HG03196 (cell line): ENCODE results near the gene NFE2L1.

Experiments used
- ATAC-seq: cut with Tn5 transposase; IDR thresholded peaks from one replicate; pipeline ENCODE4 v1.9.1; 2021; ENCODE audit not compliant: unreplicated experiment

The NFE2L1 gene

DNA sequence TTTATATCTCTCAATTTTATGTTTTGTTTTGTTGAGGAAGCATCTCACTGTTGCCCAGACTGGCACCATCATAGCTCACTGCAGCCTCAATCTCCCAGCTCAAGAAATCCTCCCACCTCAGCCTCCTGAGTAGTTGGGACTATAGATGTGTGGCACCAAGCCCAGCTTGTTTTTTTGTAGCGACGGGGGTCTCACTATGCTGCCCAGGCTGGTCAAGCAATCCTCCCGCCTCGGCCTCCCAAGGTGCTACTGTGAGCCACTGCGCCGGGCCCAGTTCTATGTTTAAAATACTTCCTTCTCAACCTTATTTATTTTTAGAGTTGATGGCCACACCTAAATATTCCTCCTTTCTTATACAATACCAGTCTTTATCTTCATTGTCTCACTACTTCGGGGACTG lies 1.9 kb upstream of the NFE2L1 start:
- ATAC-seq = no peak

DNA sequence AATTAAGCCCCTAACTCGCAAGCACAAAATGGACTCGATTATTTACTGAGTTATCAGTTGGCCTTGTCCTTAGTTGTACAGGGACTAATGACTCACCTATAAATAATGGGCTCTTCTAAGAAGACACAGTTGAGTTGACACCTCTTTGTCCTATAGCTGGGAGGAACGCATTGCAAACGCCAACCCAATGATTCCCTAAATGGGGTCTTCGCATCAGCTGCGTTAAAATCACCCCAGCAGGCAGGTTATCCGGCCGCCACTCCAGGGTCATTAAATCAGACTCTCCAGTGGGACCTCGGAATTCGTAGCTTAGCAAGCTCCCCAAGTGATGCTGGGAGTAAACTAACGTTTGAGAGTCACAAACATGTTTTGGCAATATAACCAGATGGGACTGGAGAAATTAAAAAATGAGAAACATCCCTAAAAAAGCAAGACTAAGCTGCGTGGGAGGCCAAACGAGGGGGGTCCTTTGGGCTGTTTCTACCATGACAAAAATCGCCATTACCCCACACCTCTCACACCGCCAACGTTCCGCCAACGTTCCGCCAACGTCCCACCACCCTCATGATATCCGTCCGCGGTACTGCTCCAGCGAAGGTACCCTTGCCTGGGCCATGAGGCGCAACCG lies 932 bp upstream of the NFE2L1 start:
- no peak for ATAC-seq

DNA sequence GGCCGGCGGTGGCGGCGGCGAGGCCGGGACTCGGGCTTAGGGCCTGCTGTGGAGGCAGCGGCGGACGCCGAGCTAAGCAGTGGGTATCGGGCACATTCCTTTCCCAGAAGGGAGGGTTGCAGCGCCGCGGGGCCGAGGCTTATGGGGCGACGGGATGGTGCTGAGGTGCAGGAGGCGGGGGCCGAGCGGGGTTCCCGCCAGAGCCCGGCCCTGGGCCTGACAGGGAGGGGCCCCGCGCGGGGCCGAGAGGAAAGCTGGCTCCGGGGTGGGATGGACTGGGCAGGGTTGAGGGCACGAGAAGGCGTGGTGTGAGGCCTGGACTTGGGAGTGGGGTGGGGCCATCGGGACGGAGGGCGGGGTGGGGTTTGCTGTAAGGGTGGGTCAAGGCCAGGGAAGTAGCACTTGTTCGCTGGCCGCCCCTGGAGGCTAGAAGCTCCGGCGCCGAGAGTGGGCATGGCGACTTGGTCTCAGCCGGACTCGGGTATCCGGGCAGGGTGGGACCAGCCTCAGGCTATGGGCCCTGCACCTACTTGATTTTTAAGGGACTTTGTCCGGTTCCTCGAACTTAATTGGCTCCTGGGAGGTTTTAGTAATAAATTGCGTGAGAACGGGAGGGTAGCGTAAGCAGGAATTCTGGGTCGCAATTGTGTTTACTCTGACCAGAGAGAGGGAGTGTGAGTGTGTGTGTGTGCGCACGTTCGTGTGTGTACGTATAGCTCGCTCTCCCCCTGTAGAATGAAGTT lies 396 bp downstream of the NFE2L1 start:
- peak; percentile 39 for ATAC-seq

DNA sequence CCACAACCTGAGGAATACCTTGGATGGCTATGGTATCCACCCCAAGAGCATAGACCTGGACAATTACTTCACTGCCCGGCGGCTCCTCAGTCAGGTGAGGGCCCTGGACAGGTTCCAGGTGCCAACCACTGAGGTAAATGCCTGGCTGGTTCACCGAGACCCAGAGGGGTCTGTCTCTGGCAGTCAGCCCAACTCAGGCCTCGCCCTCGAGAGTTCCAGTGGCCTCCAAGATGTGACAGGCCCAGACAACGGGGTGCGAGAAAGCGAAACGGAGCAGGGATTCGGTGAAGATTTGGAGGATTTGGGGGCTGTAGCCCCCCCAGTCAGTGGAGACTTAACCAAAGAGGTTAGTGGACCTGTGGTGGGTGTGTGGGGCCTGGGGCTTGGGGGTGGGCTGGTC lies 3.1 kb downstream of the NFE2L1 start:
- ATAC-seq = no peak

DNA sequence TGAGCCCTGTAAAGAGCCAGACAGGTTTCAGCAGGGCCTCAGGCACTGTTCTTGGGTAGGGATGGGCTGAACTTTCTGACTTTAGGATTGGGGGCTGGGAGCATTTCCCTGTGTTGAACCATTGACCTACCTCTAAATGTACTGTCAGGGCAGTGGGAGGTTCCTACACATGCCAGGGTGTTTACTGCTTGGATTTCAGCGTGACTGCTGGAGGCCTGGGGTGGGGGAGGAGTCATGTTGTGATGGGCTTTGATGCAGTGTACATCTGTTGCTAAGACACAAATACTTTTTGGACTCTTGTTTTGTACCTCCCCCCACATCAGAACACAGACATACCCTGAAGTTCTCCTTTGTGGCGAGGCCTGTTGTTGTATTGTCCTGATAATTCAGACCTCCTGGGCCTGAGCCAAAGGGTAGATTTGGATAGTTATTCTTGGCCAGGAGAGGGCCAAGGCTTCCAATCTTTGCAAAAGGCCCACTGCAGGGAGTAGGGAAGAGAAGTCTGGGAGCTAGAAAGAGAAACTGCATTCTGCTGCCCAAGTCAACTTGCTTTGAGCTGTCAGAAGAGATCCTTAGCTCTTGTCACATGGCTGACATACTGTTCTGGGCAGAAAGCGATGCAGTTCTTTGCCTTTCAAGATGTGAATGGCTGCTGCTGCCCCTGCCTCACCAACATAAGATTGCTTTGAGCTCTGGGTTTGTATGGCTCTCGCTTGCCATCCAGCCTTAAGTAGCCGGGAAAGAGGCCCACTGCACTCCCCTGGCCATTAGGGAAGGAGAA lies 3.7 kb downstream of the NFE2L1 start:
- ATAC-seq = no peak

DNA sequence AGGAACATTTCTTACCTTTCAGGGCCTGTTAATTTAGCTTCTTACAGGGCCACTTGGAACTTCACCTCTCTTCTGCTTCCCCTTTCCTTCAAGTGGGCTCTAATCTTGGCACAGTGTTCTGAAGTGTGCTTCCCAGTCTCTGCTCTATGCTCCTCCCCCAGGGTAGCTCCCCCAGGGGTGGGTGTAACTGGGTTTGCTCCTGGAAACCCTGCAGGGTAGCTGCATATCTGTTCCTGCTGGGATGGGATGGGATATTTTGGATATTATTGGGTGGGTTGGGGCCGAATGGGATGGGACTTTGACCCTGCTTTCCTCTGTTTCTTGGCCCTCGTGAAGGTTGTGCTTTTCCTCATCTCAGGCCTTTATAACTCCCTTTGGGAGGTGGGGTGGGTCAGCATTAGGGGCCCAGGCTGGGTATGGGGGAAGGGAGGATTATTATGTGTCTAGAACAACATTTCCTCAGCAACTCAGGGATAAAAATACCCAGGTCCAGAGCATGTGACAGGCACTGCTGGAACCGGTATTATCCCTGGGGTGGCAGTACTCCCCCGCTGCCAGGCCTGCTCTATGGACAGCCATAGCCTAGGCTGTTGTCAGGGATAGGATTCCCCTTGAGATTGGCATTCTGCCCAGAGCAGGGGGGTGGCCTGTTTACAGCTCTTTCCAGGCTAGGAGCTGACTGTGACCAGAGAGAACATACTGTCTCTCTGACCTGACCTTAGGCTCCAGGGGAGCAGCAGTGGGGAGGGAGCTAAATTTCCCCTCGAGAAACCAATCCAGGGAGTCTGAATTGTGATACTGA lies 5.0 kb downstream of the NFE2L1 start:
- no peak for ATAC-seq

DNA sequence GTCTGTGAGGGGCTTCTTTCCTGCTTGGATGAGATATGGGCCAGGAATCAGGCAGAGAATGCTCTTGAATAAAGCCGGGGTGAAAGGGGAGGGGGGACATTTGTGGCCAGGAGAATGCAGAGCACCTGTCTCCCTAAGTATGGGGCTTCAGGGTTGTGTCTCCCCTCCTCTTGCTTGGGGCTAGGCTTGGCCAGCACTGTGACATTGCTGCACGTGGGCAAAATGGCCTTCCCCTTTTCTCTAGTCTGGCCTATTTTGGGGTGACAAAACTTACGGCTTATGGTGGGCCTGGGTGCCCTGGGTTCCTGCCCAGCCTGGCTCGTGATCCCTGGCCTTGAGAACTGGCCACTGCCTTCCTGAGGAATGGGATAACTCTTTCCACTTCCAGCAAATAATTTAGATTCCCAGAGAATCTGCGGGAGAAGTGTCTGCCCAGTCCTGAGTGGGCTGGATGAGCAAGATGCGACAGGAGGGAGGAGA lies 5.6 kb downstream of the NFE2L1 start:
- ATAC-seq = no peak

DNA sequence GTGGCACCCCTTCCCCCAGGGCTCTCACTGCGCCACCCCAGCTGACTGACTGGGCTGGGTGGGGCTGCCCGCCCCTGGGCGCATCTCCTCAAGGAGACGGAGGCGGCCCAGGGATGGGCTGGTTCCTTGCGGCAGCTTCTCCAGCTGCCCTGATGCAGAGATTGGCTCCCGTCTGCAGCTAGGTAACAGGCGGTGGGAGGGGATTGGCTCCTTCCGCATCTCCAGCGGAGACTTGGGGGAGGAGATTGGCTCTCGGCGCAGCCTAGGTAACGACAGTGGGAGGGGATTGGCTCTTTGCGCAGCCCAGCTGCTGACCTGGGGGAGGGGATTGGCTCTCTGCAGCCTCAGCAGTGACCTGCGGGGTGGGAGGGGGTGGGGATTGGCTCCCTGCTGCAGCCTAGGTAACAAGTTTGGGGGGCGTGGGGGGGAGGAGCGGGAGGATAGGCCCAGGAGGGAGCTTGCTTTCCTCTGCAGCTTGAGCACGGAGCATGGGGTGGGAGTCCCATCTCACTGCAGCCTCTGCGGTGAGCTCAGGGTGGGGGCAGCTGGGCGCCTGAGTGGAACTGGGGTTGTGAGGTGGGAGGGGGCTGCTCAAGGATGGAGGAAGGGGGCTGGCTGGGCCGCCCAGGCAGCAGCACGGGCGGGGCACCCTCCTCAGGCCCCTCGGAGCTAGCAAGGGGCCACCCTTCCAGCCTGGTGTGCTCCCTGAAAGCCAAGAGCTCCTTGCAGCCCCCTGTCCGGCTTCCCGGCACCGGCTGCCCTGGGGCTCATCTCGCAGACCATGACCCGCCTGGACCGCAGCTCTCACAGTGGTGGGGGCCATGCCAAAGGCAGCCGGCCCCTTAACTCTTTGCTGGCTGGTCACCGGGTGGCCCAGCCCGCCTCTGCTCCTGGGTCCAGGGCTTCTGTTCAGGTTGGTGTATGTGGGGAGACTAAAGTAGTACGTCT lies 6.4 kb downstream of the NFE2L1 start:
- no peak for ATAC-seq

DNA sequence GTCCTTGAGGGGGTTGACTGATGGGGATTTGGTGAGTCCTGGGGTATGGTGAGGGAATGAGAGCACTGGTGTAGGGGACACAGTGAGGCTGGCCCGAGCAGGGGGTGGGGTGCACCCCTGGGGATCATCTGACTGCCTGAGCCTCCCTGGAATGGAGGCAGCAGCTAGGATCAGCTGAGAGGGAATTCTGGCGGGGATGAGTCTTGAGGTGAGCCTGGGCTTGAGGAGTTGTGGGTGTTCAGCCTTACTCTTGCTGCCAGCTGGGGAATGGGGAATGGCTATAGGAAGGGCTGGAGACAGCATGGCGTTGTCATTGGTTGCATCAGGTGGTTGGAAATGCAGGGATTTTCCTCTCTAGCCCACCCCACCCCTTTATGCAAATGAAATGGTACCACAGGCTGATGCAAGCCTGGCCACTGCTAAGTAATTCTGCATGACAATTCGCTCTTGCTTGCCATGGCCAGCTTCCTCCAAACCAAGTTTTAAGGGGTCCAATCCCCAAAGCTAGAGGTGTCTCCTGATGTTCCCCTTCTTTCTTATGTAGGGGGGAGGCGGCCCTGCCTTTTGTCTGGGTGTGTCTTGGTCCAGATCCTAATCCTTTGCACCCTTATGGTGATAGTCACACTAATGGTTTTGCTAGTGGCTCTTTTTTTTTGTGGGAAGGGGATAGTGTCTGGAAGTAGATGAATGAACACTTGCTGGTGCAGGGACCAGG lies 7.5 kb downstream of the NFE2L1 start:
- ATAC-seq = no peak

DNA sequence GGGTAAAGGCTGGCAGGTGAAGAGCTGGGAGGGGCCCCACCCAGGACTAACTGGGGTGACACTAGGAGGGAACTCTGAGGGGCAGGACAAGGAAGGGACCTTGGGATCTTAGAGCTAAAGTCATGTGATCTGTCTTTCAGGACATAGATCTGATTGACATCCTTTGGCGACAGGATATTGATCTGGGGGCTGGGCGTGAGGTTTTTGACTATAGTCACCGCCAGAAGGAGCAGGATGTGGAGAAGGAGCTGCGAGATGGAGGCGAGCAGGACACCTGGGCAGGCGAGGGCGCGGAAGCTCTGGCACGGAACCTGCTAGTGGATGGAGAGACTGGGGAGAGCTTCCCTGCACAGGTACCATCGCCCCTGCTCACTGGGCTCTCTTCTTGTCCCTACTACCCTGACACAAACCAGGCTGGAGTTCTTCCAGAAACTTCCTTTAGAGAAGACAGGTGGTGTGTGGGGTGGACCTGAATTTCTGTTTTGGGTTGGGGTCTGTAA lies 8.1 kb downstream of the NFE2L1 start:
- ATAC-seq = no peak

DNA sequence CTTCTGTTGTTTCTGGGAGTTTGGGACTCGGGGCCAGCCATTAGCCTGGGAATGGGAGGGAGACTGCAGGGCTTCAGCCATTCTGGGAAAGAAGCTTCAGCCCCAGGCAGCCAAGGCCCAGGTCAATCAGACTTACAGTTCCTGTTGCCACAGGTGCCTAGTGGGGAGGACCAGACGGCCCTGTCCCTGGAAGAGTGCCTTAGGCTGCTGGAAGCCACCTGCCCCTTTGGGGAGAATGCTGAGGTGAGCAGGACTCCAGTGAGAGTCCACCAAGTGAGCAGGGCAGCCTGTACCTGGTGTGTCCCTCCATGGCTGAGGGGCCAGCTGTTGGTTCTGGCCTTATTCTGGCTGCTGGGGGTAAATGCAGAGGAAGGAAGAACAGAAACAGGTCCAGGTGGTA lies 8.7 kb downstream of the NFE2L1 start:
- no peak for ATAC-seq

DNA sequence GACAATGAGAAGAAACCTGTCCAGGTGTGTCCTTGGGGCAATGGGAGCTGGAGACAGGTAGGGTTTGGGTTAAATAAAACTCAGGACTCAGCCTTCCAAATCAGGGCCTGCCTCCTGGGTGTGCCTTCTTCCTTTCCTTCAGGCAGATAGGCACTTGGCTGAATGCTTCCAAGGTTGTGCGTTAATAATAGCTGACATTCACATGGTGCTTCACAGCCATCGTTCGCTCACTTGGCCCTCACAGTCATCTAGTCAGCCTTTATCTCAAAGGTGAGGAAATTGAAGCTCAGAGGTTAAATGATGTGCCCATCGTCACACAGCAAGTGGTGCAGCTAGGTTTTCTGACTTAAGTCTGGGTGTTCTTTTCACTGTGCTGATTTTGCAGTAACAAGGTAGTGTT lies 9.5 kb downstream of the NFE2L1 start:
- no peak for ATAC-seq

DNA sequence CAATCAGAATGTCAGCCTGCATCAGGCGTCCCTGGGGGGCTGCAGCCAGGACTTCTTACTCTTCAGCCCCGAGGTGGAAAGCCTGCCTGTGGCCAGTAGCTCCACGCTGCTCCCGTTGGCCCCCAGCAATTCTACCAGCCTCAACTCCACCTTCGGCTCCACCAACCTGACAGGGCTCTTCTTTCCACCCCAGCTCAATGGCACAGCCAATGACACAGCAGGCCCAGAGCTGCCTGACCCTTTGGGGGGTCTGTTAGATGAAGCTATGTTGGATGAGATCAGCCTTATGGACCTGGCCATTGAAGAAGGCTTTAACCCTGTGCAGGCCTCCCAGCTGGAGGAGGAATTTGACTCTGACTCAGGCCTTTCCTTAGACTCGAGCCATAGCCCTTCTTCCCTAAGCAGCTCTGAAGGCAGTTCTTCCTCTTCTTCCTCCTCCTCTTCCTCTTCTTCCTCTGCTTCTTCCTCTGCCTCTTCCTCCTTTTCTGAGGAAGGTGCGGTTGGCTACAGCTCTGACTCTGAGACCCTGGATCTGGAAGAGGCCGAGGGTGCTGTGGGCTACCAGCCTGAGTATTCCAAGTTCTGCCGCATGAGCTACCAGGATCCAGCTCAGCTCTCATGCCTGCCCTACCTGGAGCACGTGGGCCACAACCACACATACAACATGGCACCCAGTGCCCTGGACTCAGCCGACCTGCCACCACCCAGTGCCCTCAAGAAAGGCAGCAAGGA lies 10.4 kb downstream of the NFE2L1 start:
- ATAC-seq = no peak

DNA sequence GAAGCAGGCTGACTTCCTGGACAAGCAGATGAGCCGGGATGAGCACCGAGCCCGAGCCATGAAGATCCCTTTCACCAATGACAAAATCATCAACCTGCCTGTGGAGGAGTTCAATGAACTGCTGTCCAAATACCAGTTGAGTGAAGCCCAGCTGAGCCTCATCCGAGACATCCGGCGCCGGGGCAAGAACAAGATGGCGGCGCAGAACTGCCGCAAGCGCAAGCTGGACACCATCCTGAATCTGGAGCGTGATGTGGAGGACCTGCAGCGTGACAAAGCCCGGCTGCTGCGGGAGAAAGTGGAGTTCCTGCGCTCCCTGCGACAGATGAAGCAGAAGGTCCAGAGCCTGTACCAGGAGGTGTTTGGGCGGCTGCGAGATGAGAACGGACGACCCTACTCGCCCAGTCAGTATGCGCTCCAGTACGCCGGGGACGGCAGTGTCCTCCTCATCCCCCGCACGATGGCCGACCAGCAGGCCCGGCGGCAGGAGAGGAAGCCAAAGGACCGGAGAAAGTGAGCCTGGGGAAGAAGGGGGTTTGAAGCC lies 11.0 kb downstream of the NFE2L1 start:
- no peak for ATAC-seq

DNA sequence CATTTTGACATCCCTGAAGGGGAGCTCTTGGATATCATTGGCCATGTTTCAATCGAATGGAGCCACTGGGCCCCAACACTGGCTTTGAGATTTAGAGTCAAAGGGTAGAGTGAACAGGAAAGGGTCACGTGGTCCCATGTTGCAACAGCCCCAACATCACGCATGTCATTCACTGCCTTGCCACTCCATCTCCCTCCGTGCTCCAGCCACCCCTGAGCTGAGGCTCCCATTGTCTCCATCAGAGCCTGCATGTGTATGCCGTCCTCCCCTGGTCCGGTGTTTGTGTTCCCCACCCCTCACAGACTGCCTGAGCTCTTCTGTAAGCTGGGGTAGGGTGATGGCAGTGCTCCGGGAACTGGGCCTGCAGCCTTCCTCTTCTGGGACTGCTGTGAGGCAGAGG lies 12.1 kb downstream of the NFE2L1 start:
- ATAC-seq = no peak

DNA sequence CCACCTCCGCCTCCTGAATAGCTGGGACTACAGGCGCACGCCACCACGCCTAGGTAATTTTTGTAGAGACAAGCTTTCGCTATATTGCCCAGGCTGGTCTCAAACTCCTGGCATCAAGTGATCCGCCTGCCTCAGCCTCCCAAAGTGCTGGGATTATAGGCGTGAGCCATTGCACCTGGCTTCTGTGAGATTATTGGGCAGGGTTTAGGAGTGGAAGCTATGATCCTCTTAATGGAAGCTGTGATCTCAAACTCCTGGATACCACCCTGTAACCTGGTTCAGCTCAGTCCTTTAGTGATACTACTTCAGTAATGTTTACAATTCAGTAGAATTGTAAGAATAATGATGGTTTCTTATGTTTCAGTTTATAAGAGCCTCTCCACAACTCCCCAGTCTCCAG lies 14.1 kb downstream of the NFE2L1 start:
- ATAC-seq = no peak

DNA sequence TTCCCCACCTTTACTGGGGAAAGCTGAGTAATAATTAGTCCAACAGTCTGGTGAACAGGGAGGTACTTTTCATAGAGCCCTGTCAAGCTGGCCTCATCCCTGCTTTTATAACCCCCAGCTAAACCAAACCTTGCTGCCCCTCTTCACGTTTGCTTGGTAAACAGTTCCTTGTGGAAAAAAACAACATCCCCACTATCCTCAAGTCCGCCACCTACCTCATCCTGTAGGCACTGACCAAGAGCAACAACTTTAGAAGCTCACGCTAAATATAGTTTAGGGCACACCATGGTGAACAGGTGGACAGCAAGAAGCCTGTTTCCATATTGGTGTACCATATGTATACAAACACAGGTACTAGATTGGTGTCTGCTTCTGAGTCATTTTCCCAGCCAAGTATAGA lies 16.5 kb downstream of the NFE2L1 start:
- no peak for ATAC-seq

DNA sequence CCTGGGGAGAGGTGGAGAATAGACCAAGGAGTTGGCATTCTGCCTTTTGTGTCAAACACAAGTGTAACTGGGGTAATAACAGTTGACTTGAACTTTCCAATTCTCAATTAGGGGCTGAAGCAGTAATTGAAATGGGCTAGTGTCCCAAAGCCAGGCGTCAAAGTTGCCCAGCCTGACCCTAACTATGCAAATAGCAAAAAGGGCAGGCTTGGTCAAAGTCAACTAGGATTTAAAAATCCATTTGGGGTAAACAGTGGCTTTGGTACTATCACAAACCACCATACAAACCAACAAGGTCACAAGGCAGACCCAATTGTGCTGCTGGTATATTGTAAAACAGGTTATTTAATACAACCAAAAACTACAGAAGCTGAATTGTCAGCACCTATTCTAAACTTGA lies 18.0 kb downstream of the NFE2L1 start:
- ATAC-seq = no peak
